K562 (cell line): Measurements from ENCODE around the gene CNOT6. TPM values are rescaled to one million over a fixed set of nuclear protein-coding genes. Genes with fewer than 3 reads are reported as not detected.

Source experiments
- ATAC-seq: fragments of 200-7000 bp; cut with Tn5 transposase; 3 replicates; pipeline ENCODE4 v1.9.1; 2020; ENCODE audit warnings: moderate library complexity
- BruUV-seq: library from RNA; stranded (reverse); fragments of 400-500 nt; replicated peaks from 2 replicates; lab custom pipeline; 2021; lab: Mats Ljungman, UMichigan
- CTCF ChIA-PET: fragments of 300-600 bp; formaldehyde crosslinking; extraction: SDS; loops from one replicate; lab custom pipeline; 2021; ENCODE audit warnings: low intra/inter-chr PET ratio; lab: Yijun Ruan, JAX
- POLR2A ChIA-PET: fragments of 300-600, 350-650 bp; sonication (Branson Sonifier 250); formaldehyde crosslinking; extraction: SDS; loops from one replicate; lab custom pipeline; 2021; ENCODE audit warnings: antibody characterized with exemption, inconsistent platforms; lab: Yijun Ruan, JAX
- DNase-seq, 4 experiments: peaks; one replicate each; pipeline versions ENCODE4 v3.0.0 to v3.0.0-alpha.2; 2011 to 2018; ENCODE audit warnings: low spot score in 3 of 4, mixed read lengths in 3 of 4; ENCODE audit errors: extremely low read depth in 1 of 4
- FAIRE-seq: peaks from 2 replicates; lab custom pipeline; 2011; peaks lifted over from hg19 to GRCh38; lab: Jason Lieb, UNC
- H2AFZ ChIP-seq: 2 replicates; pipeline ENCODE4 v1.6.0; 2011; ENCODE audit warnings: low read depth, low read length, control low read depth, inconsistent platforms
- H3K27ac ChIP-seq: fragments of 200-600 bp; 3 replicates; pipeline ENCODE4 v1.8.0; 2011; ENCODE audit warnings: low read depth, mild to moderate bottlenecking, control low read depth, inconsistent platforms, low read length, moderate library complexity, mixed read lengths; ENCODE audit errors: extremely low read depth
- H3K27me3 ChIP-seq, 2 experiments: fragments of 300-600 bp in 1 of 2; 2 replicates in 1 of 2; 3 replicates in 1 of 2; pipeline versions ENCODE4 v1.6.0 to v1.8.0; 2011; ENCODE audit warnings: inconsistent platforms in 2 of 2, low read length in 2 of 2, mild to moderate bottlenecking in 1 of 2, mixed read lengths in 1 of 2, moderate library complexity in 1 of 2; ENCODE audit not compliant: control insufficient read depth in 2 of 2, insufficient read depth in 2 of 2
- H3K36me3 ChIP-seq: fragments of 300-600 bp; 3 replicates; pipeline ENCODE4 v1.8.0; 2011; ENCODE audit warnings: mild to moderate bottlenecking, low read length, inconsistent platforms; ENCODE audit not compliant: control insufficient read depth, insufficient read depth
- H3K4me1 ChIP-seq, 2 experiments: fragments of 200-600 bp in 1 of 2; replicated peaks in 1 of 2; 2 replicates in 1 of 2; 3 replicates in 1 of 2; pipeline versions ENCODE4 v1.5.1 to v1.8.0; 2011; ENCODE audit warnings: inconsistent platforms in 2 of 2, low read length in 2 of 2, mild to moderate bottlenecking in 1 of 2, mixed read lengths in 1 of 2, moderate library complexity in 1 of 2; ENCODE audit not compliant: control insufficient read depth in 2 of 2, insufficient read depth in 2 of 2
- H3K4me2 ChIP-seq: 2 replicates; pipeline ENCODE4 v1.6.1; 2011; ENCODE audit warnings: low read length, control low read depth, inconsistent platforms, mixed read lengths; ENCODE audit not compliant: insufficient read depth
- H3K4me3 ChIP-seq: fragments of 200-600 bp; sonication (generic), shearing (Covaris generic); 2 replicates; pipeline ENCODE4 v1.5.1; 2016; ENCODE audit warnings: control low read depth, inconsistent platforms
- H3K79me2 ChIP-seq: fragments of 200-600 bp; 3 replicates; pipeline ENCODE4 v1.8.0; 2011; ENCODE audit warnings: low read length, inconsistent platforms; ENCODE audit not compliant: control insufficient read depth, insufficient read depth
- H3K9ac ChIP-seq, 2 experiments: 2 replicates each; pipeline versions ENCODE4 v1.6.0 to v1.6.1; 2011; ENCODE audit warnings: low read depth in 2 of 2, low read length in 2 of 2, control low read depth in 1 of 2, inconsistent platforms in 1 of 2, mild to moderate bottlenecking in 1 of 2, mixed read lengths in 1 of 2; ENCODE audit not compliant: insufficient read depth in 1 of 2
- H3K9me1 ChIP-seq: one replicate; pipeline ENCODE4 v1.6.0; 2011; ENCODE audit warnings: inconsistent platforms, mild to moderate bottlenecking, low read length, moderate library complexity; ENCODE audit not compliant: control insufficient read depth, insufficient read depth
- H3K9me3 ChIP-seq: replicated peaks from 2 replicates; pipeline ENCODE4 v1.5.1; 2011; ENCODE audit warnings: low read depth, low read length, inconsistent platforms; ENCODE audit not compliant: control insufficient read depth, insufficient read depth
- H4K20me1 ChIP-seq: replicated peaks from 2 replicates; pipeline ENCODE4 v1.6.1; 2011; ENCODE audit warnings: low read length, inconsistent platforms, mixed read lengths; ENCODE audit not compliant: control insufficient read depth, insufficient read depth
- CEBPG ChIP-seq, 3 experiments: fragments of 200-800 bp in 1 of 3; sonication (Bioruptor generic) in 1 of 3; sonication (generic) in 1 of 3; formaldehyde crosslinking in 1 of 3; IDR thresholded peaks in 2 of 3; conservative IDR thresholded peaks in 1 of 3; 2 replicates each; pipeline versions ENCODE4 v1.6.1 to v1.8.0; 2016 to 2022; ENCODE audit warnings: missing compliant biosample characterization in 2 of 3, missing genetic modification characterization in 2 of 3, mild to moderate bottlenecking in 1 of 3, missing genetic modification reagents in 1 of 3
- EGR1 ChIP-seq: fragments of 450-650 bp; conservative IDR thresholded peaks from 2 replicates; pipeline ENCODE4 v1.6.1; 2017; ENCODE audit warnings: mild to moderate bottlenecking
- REST ChIP-seq, 2 experiments: fragments of 450-650 bp; formaldehyde crosslinking in 1 of 2; IDR thresholded peaks; 2 replicates each; pipeline versions ENCODE4 v1.4.0 to v1.6.1; 2014 to 2020; ENCODE audit warnings: mild to moderate bottlenecking in 2 of 2, borderline replicate concordance in 1 of 2, low read depth in 1 of 2
- USF1 ChIP-seq: sonication (generic); formaldehyde crosslinking; IDR thresholded peaks from 2 replicates; pipeline ENCODE4 v1.9.0; 2022; ENCODE audit warnings: mild to moderate bottlenecking, missing genetic modification reagents
- WGBS: fragments of 100-300 bp; shearing (Covaris generic); methylation state at CpG from one replicate; pipeline ENCODE4 v1.1.6; 2016; ENCODE audit warnings: low coverage, mixed read lengths; ENCODE audit not compliant: insufficient coverage; ENCODE audit errors: missing lambda C conversion rate; 5-methylcytosine and 5-hydroxymethylcytosine counted together
- in situ Hi-C: fragments of 300-500 bp; cut with MboI; formaldehyde crosslinking; loops from 4 replicates; pipeline ENCODE4 v1.15.0; 2018; ENCODE audit warnings: inconsistent platforms, mixed read lengths
- intact Hi-C: fragments of 100-400 bp; cut with micrococcal nuclease; formaldehyde crosslinking; loops from 2 replicates; pipeline ENCODE4 v1.14.2; 2022
- polyA plus RNA-seq, 8 experiments: library from polyadenylated mRNA; depleted of rRNA in 4 of 8; stranded (reverse) in 5 of 8; unstranded in 3 of 8; fragments of >200 nt; fragmentation: Nextera tagmentation in 2 of 8; fragmentation: Illumina TruSeq in 1 of 8; extraction: Ambion mirVana in 2 of 8; extraction: Trizol in 1 of 8; gene quantifications; 2 replicates each; pipeline versions ENCODE4 v1.2.1 to v1.2.3, GENCODE V29; 2011 to 2014; ENCODE audit warnings: inconsistent platforms in 1 of 8, missing spikeins in 1 of 8
- total RNA-seq, 7 experiments: library from RNA; depleted of rRNA in 6 of 7; stranded (reverse); fragments of >200 nt in 6 of 7; fragmentation: Illumina TruSeq in 2 of 7; extraction: Trizol in 2 of 7; gene quantifications; 2 replicates each; pipeline versions ENCODE4 v1.2.1 to v1.2.3, GENCODE V29; 2011 to 2021; ENCODE audit warnings: low replicate concordance in 1 of 7

Gene CNOT6
- total and polyA plus RNA-seq, 9 of the 15 experiments (the other 6 are each of a cell fraction or from before 2014, with no cell fraction given): 4.9 to 32.4 (median 14.0) TPM

GRCh38 chr5:180600554-180601041, 106.4 kb downstream of the CNOT6 start (continued):
- no peak for TF ChIP-seq USF1
- no peak for TF ChIP-seq CEBPG (CRISPR knock-in tag; IDR thresholded peaks at IDR 0.05)
- no peak for TF ChIP-seq CEBPG (tag; conservative IDR thresholded peaks at IDR 0.05 in 1 of 2, IDR thresholded peaks at IDR 0.05 in 1 of 2)

DNA sequence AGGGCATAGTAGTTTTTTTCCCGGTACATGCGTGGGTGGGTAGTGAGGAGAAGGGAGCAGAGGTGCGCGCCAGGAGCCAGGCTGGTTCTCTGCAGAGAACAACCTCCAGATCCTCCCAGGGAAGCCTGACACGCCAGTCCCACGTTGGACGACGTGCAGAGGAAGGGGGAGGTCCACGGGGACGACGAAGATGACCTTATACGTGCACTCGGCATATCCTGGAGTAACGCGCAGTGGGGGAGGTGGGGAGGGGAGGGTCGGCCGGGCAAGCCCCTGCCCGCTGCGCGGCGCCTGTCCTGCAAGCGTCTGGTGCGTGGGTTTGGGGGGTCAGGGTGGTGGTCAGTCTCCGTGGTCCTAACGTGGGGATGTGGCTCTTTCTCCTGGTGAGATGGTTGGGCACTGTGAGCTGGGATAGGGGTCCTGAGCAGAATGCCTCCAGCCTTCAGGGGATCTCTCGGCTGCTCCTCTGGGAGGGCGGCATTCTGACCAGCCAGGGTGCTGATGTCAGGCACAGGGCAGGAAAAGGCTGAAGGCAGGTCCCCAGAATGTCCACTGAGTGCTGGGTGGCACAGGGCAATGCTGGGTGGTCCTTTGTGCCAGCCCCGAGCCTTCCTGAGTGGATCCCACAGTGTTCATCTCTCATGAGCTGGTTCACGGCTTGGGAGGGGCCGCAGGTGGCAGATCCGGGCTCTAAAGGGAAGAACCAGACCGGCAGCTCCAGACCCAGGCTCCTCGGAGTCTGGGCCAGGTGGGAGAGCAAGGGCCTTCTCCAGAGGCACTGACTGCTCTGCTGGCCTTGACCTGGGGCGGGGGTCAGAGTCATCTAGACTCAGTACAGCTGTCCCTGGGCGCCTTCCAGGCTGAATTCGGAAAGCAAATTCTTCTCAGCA, 107.7 kb downstream of the CNOT6 start:
- Histone ChIP-seq H3K9ac (peak overlapping the region in 1 of 2 experiments; percentile 45; a peak in 1 of 4 replicates), H4K20me1 (no peaks in the 10 kb centered on the region), H3K4me1 (peaks cover 0 to 47% of the 10 kb centered on the region in 2 experiments; a peak in 4 of 5 replicates), H3K4me3 (no peak overlapping the region), H2AFZ (no peak overlapping the region), H3K27me3 (peaks cover 0 to 7% of the 10 kb centered on the region in 2 experiments; a peak in 2 of 5 replicates), H3K4me2 (no peak overlapping the region), H3K27ac (no peak overlapping the region), H3K79me2 (no peaks in the 10 kb centered on the region), H3K9me1 (no peaks in the 10 kb centered on the region), H3K9me3 (no peaks in the 10 kb centered on the region), H3K36me3 (no peaks in the 10 kb centered on the region)
- no TSS peak for BruUV-seq
- DNase-seq: no peak
- ChIA-PET CTCF (no interaction called here), POLR2A (interaction anchor here (0.6 to 1.0 kb wide), 4 partner anchors 10 to 498 kb away, joined by 3 to 4 read pairs (median 3); no protein-coding TSS in a partner anchor)
- ATAC-seq: no peak
- FAIRE-seq: no peak
- in situ Hi-C loops (no loop called here), intact Hi-C loops (loop anchor here (10.0 kb wide), 2 partner anchors 47 to 397 kb away; partner anchors contain the start of gene RASGEF1C)
- no peak for TF ChIP-seq REST (IDR thresholded peaks at IDR 0.05; ENCODE audit: borderline replicate concordance)
- no peak for TF ChIP-seq REST (CRISPR knock-in tag; IDR thresholded peaks at IDR 0.05; ENCODE audit: low read depth)
- peak; percentile 31; the same call in 1 of the 2 replicates for TF ChIP-seq EGR1
- 35% methylated on average over 32 of the region's 36 CpGs for WGBS
